ENCODE results near the gene MYZAP. TPM values are rescaled to one million over a fixed set of nuclear protein-coding genes. Genes with fewer than 3 reads are reported as not detected.

MYZAP gene
- total RNA-seq, 1 donor from 2014 or later = 3.5 TPM

DNA sequence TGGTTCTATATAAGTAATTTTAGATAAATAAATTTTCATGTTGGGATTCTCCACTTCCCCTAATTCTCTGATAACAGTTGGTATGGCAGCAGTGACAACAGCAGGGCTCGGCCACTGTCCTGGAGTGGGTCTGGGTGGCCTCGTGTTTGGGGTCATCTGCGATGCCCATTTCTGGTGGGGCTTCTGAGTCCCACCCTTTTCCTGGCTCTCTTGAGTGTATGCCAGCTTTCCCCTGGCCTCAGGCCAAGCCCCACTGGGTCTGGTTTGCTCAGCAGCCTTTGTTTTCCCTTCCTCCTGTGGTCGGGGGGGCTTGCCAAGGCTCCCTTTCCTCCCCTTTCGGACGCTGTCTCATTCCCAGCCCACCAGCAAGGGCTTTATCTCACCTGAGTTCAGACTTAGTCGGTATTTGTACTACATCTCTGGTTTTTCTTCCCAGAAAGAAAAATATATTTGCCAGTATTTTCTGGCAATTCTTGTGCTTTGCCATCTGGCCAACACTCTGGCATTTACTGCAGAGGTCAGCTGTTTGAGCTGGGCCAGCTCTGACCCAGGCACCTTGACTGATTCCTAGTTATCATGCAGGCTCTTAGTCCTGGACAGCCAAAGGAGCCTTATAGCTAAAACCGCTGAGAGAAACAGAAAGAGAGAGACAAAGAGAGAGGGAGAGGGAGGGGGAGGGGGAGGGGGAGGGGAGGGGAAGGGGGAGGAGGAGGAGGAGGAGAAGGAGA is 35.2 kb downstream of the MYZAP start:
- peak; percentile 39 for DNase-seq

DNA sequence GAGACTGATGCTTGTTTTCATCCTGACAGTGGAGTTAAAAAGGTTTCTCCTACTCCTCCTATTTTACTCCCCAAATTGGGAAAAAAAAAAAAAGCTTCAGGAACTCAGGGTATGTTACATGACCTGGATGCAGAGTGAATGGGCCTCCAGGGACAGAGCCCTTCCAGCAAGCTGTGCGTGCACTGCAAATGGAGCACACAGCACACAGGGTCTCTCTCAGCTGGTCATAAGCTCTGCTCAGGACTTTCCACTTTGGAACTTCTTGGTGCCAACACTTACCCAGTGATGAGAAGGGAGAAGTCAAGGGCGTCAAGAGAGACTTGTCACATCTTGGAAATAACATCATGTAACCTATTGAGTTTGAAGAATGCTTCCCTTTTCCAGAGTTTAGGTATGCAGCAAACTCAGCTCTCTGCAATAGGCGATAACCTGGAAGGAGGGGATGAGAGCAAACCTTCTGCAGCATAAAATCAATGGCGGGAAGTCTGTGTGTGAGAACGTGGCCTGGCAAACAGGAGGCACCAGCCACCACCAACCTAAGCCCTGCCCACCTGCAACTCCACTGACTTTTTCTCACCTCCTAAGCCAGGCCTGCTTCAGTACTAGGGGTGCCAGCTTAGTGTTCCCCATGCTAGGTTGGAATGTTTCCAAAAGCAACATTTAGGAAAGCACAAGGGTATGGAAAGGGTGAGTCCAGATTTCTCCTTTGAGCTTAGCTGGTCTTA is 39.8 kb downstream of the MYZAP start:
- no peak for DNase-seq

DNA sequence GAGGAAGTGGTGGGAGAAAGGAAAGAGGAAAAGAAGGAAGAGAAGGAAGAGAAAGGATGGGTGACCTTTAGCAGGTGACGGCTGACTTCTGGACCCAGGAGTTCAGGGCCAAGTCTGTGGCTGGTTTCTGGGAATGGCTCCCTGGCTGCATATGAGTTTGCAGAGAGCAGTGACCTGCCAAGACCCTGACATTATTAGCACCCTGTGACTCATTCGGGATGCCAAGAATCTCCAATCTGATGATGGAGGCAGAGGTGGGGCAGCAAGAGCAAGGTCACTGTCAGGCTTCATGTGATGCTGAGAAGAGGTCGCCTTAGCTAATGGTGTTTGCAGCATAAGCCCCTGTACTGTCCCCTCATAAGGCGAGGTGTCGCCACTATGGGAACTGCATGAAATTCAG is 42.6 kb downstream of the MYZAP start:
- DNase-seq = no peak

DNA sequence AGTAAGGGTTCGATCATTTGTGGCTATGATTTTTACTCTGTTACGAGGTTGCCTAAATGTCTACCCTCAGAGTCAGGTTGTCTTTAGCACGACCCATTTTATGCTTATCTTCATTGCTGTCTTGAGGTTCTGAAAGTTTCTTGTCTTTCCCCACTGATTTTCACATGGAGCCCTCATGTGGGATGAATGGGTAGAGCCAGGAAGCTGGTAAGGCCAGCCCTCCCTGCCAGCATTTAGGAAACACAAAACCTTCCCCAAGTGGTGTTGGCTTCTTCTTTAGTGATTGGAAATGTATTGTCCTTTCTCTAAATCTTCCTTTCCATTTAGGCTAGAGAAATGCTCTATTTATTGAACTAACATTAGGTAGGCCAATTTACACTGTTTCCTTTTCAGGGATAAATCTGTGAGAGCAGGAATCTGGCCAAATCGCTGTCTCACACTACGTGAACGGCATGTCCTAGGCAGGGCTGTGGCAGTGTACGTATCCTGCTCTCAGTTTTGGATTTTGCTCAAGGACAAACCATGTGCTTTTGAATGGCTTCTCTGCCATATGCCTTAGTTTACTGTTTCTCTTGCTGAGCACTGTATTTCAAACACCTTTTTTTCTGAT is 43.7 kb downstream of the MYZAP start:
- DNase-seq = peak; percentile 53

DNA sequence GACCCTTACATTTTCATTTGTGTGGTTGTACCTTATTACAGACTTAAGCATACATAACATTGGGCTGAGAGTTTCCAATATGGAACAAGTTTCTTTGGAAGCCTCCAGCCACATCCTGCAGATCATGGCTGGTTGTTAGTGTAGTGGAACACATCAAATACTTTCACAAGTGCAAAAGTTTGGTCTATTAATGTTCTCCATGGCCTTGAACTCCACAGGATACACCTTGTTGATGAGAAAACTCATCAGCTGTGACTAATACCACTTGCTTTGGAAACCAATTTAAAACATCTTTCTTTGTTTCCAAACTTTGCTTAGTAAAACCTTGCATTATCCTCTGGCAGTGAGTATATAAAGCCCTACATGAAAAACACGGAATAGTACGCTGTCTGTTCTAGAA is 46.1 kb downstream of the MYZAP start:
- no peak for DNase-seq

DNA sequence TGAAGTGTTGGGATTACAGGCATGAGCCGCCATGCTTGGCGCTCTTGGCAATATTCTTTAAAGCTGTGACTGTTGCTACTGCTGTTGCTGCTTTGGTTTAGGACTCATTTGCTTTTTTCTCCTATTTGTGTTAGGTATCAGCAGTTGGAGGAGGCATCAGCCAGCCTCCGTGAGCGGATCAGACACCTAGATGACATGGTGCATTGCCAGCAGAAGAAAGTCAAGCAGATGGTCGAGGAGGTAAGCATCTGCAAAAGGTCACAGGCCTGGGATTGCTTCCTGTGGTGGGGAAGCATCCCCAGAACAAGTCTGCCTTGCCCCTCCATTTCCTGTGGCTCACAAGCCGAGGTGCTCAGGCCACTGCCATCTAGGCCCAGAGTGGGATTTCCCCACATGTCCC is 47.6 kb downstream of the MYZAP start:
- no peak for DNase-seq

DNA sequence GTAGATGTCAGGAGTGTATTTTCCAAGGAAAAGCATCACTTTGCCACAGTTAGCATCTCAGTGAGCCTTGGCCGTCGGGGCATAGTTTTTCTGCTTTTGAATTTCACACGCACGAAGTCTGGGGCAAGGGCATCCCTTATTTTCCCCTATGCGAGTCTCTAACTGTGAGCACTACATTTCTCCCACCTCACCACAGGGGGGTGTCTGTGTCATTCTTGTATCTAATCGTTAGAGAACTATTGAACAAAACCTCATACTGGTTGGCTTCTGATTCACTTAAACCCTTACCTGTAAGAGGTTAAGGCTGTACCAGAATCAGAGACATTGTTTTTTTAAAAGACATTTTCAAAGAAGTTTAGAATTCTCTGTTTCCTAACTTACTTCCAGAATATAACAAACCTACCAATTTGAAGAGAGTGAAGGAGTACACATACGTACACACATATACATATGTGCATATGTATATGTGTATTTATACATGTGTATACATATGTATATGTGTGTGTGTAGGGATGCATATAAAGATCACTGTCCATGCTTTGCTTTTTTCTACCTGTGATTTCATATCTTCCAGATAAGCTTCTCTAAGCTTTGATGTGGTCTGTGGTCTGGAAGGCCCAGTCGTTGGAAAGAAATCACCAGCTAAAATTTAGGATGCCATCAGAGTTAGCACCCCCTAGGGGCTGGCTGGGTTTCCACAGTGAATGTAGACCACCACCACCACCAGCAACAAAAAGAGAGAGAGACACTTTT is 49.4 kb downstream of the MYZAP start:
- peak; percentile 56 for DNase-seq

DNA sequence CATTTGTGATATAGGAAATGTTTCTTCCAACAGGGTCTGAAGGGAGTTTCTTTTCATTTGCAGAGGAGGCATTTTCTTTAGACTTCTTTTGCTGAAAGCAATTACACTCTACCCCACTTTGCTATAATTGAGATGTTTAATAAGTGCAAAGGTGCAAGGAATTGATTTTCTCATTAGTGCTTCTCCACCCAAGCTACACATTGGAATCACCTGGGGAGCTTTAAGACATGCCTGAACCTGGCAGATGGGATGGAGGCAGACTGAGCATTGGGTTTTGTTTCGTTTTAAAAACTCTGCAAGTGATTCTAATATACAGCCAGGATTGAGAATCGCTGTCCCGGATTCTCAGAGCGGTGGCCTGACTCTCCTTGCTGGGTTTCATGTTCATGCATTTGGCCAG is 52.1 kb downstream of the MYZAP start:
- no peak for DNase-seq

DNA sequence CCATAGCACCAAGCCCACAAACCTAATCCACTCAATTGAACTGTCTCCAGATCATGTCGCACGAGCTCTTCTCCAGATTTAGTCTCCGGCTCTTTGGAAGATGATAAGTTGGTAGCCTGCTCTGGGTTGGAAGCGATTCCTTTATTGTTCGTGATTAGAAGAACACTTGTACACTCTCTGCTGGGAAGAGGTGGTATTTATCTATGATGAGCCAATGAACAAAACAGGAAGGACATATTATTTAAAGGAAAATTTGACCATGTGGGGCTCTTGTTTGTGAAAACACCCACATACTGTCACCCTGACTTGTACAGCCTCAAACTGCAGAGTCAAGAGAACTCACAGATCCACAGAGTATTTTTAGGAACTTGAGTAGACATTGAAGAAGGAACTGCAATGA is 54.4 kb downstream of the MYZAP start:
- no peak for DNase-seq

DNA sequence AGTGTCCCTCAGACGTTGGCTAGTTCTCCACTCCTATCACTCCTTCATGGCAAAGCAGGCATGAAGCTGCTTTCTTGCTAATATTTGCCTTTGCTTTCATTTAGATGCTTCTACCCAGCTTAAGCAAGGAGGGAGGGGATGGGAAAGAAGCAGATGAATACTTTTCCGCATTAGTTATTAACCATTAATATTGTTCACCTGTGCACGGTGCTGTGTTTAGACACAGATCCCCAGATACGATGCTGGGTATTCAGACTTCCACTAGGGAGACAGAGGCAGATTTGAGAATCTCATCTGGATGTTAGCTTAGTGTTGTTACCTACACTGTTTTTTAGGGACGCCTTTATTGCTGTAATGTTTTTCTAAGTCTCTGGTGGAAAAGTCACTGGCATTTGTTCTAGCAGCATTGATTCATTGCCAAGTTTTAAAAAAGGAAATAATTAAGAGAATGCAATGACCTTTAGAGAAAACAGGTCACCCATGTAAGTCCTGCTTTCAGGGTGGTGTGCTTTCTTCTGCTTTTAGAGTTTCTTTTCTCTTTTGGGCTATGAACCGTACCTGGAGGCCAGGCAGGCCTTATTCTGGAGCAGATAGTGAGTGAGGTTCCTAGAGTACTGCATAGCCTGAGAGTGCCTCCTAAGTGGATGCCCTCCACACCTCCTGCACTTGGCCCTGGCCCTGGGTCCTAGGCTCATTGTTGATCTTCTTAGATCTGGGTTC is 55.5 kb downstream of the MYZAP start:
- DNase-seq = no peak

DNA sequence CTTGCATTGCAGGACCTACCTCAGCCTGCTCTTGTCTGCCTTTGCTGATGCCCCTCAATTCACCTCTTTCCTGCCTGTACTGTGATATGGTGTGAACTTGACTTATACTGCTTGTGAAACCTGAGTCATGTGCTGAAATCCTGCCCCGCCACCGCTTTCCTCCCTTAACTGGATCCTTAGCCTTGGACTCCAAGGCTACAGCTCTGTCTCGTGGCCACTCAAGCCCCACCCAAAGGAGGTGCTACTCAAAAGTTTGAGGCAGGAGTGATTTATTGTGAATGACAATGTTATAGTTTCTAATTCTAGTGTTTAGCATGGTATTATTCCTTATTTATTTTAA is 56.1 kb downstream of the MYZAP start:
- DNase-seq = no peak

DNA sequence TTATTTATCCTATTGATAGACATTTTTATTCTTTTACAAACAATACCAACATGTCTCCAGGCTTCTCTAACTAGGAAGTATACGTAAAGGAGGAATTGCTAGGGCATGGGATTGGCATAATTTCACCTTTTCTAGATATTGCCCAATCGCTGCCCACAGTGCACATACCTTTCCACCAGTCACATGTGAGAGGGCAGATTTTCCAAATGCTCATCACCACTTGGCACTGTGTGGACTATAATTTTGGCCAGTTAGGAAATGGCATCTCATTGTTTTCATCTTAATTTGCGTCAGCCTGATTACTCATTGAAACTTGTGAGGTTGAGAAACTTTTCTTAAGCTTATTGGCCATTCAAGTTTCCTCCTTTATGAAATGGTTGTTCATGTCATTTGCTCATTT is 57.4 kb downstream of the MYZAP start:
- no peak for DNase-seq

DNA sequence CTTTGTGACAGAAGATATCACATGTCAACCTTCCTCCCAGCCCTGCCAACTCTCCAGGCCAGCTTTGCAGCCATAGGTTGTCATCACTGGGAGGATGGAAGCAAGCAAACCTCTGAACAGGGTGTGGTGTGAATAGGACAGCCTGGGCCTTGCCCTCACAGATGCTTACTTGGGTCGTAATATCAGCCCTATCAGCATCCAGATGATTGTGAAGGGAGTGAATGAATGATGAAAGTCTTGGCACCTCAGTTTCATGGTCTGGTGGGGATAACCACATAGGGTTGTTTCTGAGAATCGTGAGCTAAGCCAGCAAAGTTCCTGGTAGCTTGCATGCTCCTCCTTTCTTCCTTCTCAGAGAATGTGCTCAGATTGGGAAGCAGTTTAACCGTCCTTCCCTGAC is 59.7 kb downstream of the MYZAP start:
- peak; percentile 34 for DNase-seq

DNA sequence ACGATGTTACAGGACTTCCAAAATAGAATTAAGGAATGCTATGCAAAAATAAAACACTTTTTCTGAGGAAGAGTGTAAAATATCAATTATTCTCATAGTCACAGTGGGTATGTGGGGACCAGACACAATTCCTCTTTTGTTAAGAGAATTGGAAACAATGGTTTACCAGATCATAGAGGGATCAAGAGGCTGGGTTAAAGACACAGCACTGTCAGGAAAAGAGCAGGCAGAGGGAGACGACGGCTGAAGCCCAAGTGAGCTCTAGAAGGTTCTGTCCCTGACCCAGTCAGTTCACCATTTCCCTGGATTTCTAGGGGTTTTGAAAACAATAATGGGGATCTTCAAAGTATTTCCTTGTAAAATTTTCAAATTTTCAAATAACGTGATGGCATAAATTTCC is 60.8 kb downstream of the MYZAP start:
- DNase-seq = no peak

DNA sequence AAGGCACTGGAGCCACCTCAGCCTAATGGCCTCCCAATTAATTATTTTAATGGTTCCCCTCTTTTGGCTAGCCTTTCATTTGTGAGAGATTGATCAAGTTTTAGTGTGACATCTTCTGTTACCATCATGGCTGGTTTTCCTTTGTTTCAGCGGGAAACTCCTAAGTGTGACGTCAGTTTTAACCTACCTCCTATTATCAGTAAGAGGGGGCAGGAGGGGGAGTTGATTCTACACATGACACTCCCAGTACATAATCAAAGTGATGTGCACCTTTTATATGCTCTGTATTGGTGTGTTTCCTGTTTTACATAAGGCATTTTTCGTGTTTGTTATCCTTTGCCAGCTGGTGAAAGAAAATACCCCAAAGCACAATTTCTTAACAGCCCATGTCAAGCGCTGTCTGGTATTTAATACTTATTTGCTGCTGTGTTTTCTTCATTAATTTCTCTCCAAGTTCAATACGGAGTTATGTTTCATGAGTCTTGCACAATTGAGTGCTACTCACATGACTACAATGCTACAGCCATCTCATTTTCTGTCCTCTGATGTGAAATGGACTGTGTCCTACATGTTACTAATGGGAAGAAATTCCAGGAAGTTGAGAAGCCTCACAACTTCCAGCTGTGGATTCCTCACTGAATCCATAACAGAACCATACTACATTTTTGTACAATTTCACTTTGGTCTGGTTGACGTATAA is 62.6 kb downstream of the MYZAP start:
- peak; percentile 80 for DNase-seq

DNA sequence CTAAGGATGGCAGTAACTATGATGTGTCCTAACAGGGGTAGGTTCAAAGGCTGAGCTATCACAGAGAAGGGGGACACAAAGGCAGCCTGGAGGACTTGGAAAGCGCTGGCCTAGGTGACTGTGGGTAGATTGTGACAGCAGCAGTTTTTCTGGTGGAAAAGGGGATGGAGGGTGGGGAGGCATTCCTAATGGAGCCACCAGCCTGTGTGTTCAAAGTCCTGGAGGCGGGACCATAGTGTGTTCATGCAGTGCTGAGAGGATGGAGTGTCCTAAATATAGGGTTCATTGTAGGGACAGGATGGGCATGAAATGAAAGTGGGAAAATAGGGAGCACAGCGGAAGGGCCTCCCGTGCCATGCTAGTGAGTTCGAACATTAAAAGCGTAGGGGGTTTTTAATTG is 63.3 kb downstream of the MYZAP start:
- DNase-seq = no peak

DNA sequence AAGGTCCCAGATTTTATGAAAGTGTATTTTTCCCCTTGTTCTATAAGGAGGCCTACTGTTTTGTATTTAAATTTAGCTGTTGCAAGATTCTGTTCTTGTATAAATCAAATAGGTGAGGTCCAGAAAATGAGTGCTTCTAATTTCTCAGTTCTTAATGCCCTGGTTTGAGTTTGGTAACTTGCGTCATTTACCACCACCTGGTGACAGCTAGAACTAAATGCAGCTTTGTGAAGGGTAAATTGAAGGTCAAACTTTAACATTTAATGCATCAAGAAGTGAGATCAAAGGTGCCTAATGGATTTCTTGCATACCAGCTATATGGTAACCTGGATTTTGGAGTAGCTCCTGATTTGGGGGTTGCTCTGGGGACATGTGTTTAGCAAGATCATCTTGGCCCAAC is 64.1 kb downstream of the MYZAP start:
- DNase-seq = no peak

DNA sequence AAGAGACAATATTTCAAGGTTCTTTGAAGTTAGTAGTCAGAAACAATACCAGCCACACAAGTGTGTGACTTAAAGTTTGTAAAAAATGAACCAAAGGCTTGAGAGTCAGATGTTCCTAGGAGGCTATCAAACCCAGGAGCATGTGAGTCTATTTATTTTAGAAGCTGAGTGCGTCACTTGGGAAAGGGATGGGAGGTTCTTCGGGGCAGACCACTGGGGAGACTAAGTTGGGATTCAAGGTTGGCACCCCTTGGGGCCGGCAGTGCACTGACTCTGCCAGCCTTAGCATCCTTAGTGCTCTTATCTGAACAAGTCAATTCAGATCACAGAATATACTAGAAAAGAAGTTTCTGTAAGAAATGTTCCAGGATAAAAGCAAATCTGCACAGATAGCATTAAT is 64.7 kb downstream of the MYZAP start:
- DNase-seq = no peak

DNA sequence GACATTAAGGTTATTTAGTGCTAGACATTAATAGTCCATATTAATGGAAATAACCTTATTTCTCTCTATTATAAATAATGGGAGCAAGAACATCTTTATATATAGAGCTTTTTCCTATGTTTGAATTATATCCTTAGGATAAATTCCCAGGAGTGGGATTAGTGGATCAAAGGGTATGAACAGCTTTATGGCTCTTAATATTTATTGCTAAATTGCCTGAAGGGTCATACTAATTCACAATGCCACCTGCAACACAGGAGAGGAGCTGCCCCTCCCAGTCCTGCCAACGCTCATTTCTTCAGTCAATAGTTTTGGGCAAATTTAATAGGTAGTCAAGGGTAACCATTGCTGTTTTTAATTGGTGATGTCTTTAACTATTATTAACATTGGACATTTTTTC is 65.9 kb downstream of the MYZAP start:
- DNase-seq = no peak

DNA sequence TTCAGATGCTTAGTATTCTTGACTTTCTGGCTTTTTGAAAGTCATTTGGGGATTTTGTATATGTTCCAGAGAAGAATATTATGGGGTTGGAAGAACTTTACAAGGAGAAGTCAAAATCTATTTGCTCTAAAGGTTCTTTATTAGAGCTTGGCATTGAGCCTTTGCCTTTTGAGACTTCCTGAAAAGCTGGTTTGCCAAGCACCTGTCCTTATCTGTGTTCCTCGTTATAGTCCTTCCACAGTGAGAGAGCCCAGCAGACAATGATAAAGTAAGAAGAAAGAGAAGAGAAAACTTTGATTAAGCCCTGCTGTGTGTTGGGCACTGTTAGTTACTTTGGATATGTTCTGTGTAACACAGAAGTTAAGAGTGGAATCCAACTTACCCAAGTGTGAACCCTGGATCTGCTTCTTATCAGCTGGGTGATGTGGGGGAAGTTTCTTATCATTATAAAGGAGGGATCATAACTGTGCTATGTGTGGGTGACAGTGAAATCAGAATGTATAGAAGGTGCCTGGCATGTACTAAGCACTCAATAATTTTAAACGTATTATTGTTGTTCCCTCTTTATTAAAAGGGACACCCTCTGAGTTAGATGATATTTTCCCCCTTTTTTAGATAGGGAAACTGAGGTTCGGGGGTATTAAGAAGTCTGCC is 70.5 kb downstream of the MYZAP start:
- DNase-seq = no peak

DNA sequence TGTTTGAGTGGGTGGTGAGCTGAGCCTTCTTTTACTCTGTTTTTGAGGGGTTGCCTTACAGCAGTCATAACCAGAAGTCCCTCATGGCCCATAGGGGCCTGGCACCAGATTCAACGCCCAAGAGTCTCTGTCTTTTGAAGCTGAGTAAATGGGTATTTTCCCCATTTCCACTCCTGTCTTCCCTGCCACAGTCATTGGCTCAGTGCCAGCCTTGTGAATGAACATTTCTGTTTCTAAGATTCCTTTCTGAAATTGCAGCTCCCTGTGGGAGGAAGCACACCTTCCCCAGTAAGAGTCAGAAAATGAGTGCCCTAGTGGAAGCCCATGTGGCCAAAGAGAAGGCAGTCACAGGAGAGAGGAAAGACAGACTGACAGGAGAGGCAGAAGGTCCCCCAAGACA is 71.1 kb downstream of the MYZAP start:
- no peak for DNase-seq
